GM19099 (cell line): Measurements from ENCODE around the gene SPP1.

Experiments used
- POLR2A ChIP-seq: IDR thresholded peaks from 3 replicates; pipeline ENCODE4 v1.6.1; 2011; ENCODE audit warnings: low read depth; ENCODE audit not compliant: insufficient read length; ENCODE audit errors: extremely low read depth

The SPP1 gene

GRCh38 chr4:87977521-87978278 is 2.2 kb downstream of the SPP1 start:
- no peak for TF ChIP-seq POLR2A

GRCh38 chr4:87978681-87979080 is 3.2 kb downstream of the SPP1 start:
- TF ChIP-seq POLR2A: no peak

GRCh38 chr4:87979810-87980209 is 4.3 kb downstream of the SPP1 start:
- TF ChIP-seq POLR2A: no peak

GRCh38 chr4:87981486-87981885 is 6.0 kb downstream of the SPP1 start:
- TF ChIP-seq POLR2A: no peak

- no peak for TF ChIP-seq POLR2A
These were observed 6.5 kb downstream of the SPP1 start for GRCh38 chr4:87982036-87982435.

- no peak for TF ChIP-seq POLR2A
These were observed 7.0 kb downstream of the SPP1 start for GRCh38 chr4:87982446-87983010.

- no peak for TF ChIP-seq POLR2A
These were observed 8.5 kb downstream of the SPP1 start for GRCh38 chr4:87983996-87984395.

GRCh38 chr4:87985097-87985886 is 9.8 kb downstream of the SPP1 start:
- no peak for TF ChIP-seq POLR2A

GRCh38 chr4:87985887-87986200 is 10.3 kb downstream of the SPP1 start:
- TF ChIP-seq POLR2A: no peak

- no peak for TF ChIP-seq POLR2A
These were observed 11.0 kb downstream of the SPP1 start for GRCh38 chr4:87986508-87986907.

- no peak for TF ChIP-seq POLR2A
These were observed 14.3 kb downstream of the SPP1 start for GRCh38 chr4:87989765-87990164.

GRCh38 chr4:87995435-87995834 is 19.9 kb downstream of the SPP1 start:
- TF ChIP-seq POLR2A: no peak

- TF ChIP-seq POLR2A: no peak
These were observed 26.4 kb downstream of the SPP1 start for GRCh38 chr4:88001871-88002270.

- TF ChIP-seq POLR2A: no peak
These were observed 27.3 kb downstream of the SPP1 start for GRCh38 chr4:88002786-88003185.

GRCh38 chr4:88003261-88003660 is 27.7 kb downstream of the SPP1 start:
- TF ChIP-seq POLR2A: no peak

- no peak for TF ChIP-seq POLR2A
These were observed 29.6 kb downstream of the SPP1 start for GRCh38 chr4:88005076-88005475.

GRCh38 chr4:88005946-88006345 is 30.4 kb downstream of the SPP1 start:
- TF ChIP-seq POLR2A: no peak

- TF ChIP-seq POLR2A: no peak
These were observed 31.4 kb downstream of the SPP1 start for GRCh38 chr4:88006956-88007303.
